Measurements from ENCODE around the gene HHAT. TPM values are rescaled to one million over a fixed set of nuclear protein-coding genes. Genes with fewer than 3 reads are reported as not detected.
A peak's percentile ranks its signal among the peaks of the same experiment; 100 is the strongest.

HHAT gene
- polyA plus RNA-seq, 1 donor (not counting 4 experiments of a cell fraction or from before 2014, with no cell fraction given): 3.8 TPM

- Histone ChIP-seq H3K27me3 (ENCODE audit: control insufficient read depth, extremely low read depth, insufficient read depth, low read length) (peaks cover 5% of the 10 kb centered on the region), H3K4me2 (ENCODE audit: control insufficient read depth, extremely low read depth, insufficient read depth, low read depth, low read length) (peak overlapping the region; percentile 82), H3K79me2 (ENCODE audit: control insufficient read depth, insufficient read depth, low read length) (no peaks in the 10 kb centered on the region), H4K20me1 (ENCODE audit: control insufficient read depth, extremely low read depth, insufficient read depth, low read length) (no peaks in the 10 kb centered on the region), H3K9me3 (ENCODE audit: control insufficient read depth, low read depth, low read length) (no peaks in the 10 kb centered on the region), H3K4me1 (ENCODE audit: control insufficient read depth, extremely low read depth, insufficient read depth, low read length) (peaks cover 4% of the 10 kb centered on the region), H3K36me3 (ENCODE audit: control insufficient read depth in 2 of 2, extremely low read depth in 1 of 2, insufficient read depth in 2 of 2, low read length in 2 of 2) (no peaks in the 10 kb centered on the region), H3K27ac (ENCODE audit: control insufficient read depth, insufficient read depth, low read length) (no peak overlapping the region), H3K9ac (ENCODE audit: control insufficient read depth, extremely low read depth, insufficient read depth, low read length) (no peak overlapping the region), H3K9me1 (ENCODE audit: control insufficient read depth, extremely low read depth, insufficient read depth, low read length) (no peaks in the 10 kb centered on the region), H2AFZ (ENCODE audit: control insufficient read depth, low read length) (peak overlapping the region; percentile 73), H3K4me3 (ENCODE audit: control insufficient read depth in 2 of 3, extremely low read depth in 1 of 3, insufficient read depth in 2 of 3, low read depth in 1 of 3, low read length in 3 of 3) (no peak overlapping the region)
- DNase-seq (ENCODE audit: low read depth, low spot score) (no peak), FAIRE-seq (no peak)
- TF ChIP-seq CTCF (optimal IDR thresholded peaks at IDR 0.05 in 1 of 3, IDR thresholded peaks at IDR 0.05 in 1 of 3, conservative IDR thresholded peaks at IDR 0.05 in 1 of 3; ENCODE audit: extremely low read depth in 1 of 3, insufficient read depth in 2 of 3, low read length in 3 of 3) (no peak), EZH2 (IDR thresholded peaks at IDR 0.05; ENCODE audit: low read length) (no peak)
- dilution Hi-C loops (cut with MboI; ENCODE audit: extremely low pct_ligation_motif_present, low sequenced_read_pairs): no loop called here
Observed at GRCh38 chr1:210311726-210312493, 16.8 kb upstream of the HHAT start.

GRCh38 chr1:210313046-210313595 lies 15.6 kb upstream of the HHAT start:
- Histone ChIP-seq H3K36me3 (ENCODE audit: control insufficient read depth in 2 of 2, extremely low read depth in 1 of 2, insufficient read depth in 2 of 2, low read length in 2 of 2) (no peaks in the 10 kb centered on the region), H3K27ac (ENCODE audit: control insufficient read depth, insufficient read depth, low read length) (no peak overlapping the region), H3K9me1 (ENCODE audit: control insufficient read depth, extremely low read depth, insufficient read depth, low read length) (no peaks in the 10 kb centered on the region), H4K20me1 (ENCODE audit: control insufficient read depth, extremely low read depth, insufficient read depth, low read length) (no peaks in the 10 kb centered on the region), H3K4me3 (ENCODE audit: control insufficient read depth in 2 of 3, extremely low read depth in 1 of 3, insufficient read depth in 2 of 3, low read depth in 1 of 3, low read length in 3 of 3) (no peak overlapping the region), H3K9me3 (ENCODE audit: control insufficient read depth, low read depth, low read length) (no peaks in the 10 kb centered on the region), H3K27me3 (ENCODE audit: control insufficient read depth, extremely low read depth, insufficient read depth, low read length) (peaks cover 5% of the 10 kb centered on the region), H3K79me2 (ENCODE audit: control insufficient read depth, insufficient read depth, low read length) (no peaks in the 10 kb centered on the region), H3K9ac (ENCODE audit: control insufficient read depth, extremely low read depth, insufficient read depth, low read length) (no peak overlapping the region), H2AFZ (ENCODE audit: control insufficient read depth, low read length) (no peak overlapping the region), H3K4me2 (ENCODE audit: control insufficient read depth, extremely low read depth, insufficient read depth, low read depth, low read length) (no peak overlapping the region), H3K4me1 (ENCODE audit: control insufficient read depth, extremely low read depth, insufficient read depth, low read length) (peaks cover 4% of the 10 kb centered on the region)
- TF ChIP-seq EZH2 (IDR thresholded peaks at IDR 0.05; ENCODE audit: low read length): no peak
- no peak for TF ChIP-seq CTCF (optimal IDR thresholded peaks at IDR 0.05 in 1 of 3, IDR thresholded peaks at IDR 0.05 in 1 of 3, conservative IDR thresholded peaks at IDR 0.05 in 1 of 3; ENCODE audit: extremely low read depth in 1 of 3, insufficient read depth in 2 of 3, low read length in 3 of 3)
- DNase-seq (ENCODE audit: low read depth, low spot score) (no peak), FAIRE-seq (no peak)
- dilution Hi-C loops (cut with MboI; ENCODE audit: extremely low pct_ligation_motif_present, low sequenced_read_pairs): no loop called here
